Endometrial microvascular endothelial cells (primary cell): ENCODE measurements around the gene SHC3. TPM values are rescaled to one million over a fixed set of nuclear protein-coding genes. Genes with fewer than 3 reads are reported as not detected.

Experiments used
- in situ Hi-C: cut with HindIII; loops from 2 replicates; pipeline ENCODE4 v1.10.0; 2017; ENCODE audit warnings: low sequenced_read_pairs, low pct_unique_long_range_greater_than_20kb; ENCODE audit errors: inconsistent ontology term
- total RNA-seq: library from RNA; depleted of rRNA; stranded (reverse); fragments of >200 nt; gene quantifications from one replicate; pipeline ENCODE4 v1.2.3, GENCODE V29; 2015; ENCODE audit errors: inconsistent ontology term

SHC3 gene
- total RNA-seq, 1 donor from 2014 or later, result under 0.01 TPM

- in situ Hi-C loops, result no loop called here
Measured at GRCh38 chr9:88983865-88984542, 194.6 kb downstream of the SHC3 start.

- in situ Hi-C loops, result no loop called here
Measured at GRCh38 chr9:88980740-88981203, 197.8 kb downstream of the SHC3 start.

- in situ Hi-C loops, result no loop called here
Measured at GRCh38 chr9:88979791-88980190, 198.8 kb downstream of the SHC3 start.

GRCh38 chr9:88979021-88979420 is 199.6 kb downstream of the SHC3 start:
- in situ Hi-C loops, result no loop called here

- in situ Hi-C loops, result no loop called here
Measured at GRCh38 chr9:88978034-88978433, 200.6 kb downstream of the SHC3 start.

GRCh38 chr9:88976890-88977257 is 201.7 kb downstream of the SHC3 start:
- in situ Hi-C loops, result no loop called here

- in situ Hi-C loops, result no loop called here
Measured at GRCh38 chr9:88975966-88976889, 202.4 kb downstream of the SHC3 start.

- in situ Hi-C loops, result no loop called here
Measured at GRCh38 chr9:88974641-88975040, 204.0 kb downstream of the SHC3 start.

GRCh38 chr9:88973281-88974045 is 205.2 kb downstream of the SHC3 start:
- in situ Hi-C loops, result no loop called here

- in situ Hi-C loops, result no loop called here
Measured at GRCh38 chr9:88972401-88972800, 206.2 kb downstream of the SHC3 start.

GRCh38 chr9:88971131-88971960 is 207.3 kb downstream of the SHC3 start:
- in situ Hi-C loops, result no loop called here

GRCh38 chr9:88969646-88970373 is 208.8 kb downstream of the SHC3 start:
- in situ Hi-C loops, result no loop called here

GRCh38 chr9:88968799-88969198 is 209.8 kb downstream of the SHC3 start:
- in situ Hi-C loops, result no loop called here

GRCh38 chr9:88966894-88967676 is 211.5 kb downstream of the SHC3 start:
- in situ Hi-C loops, result no loop called here

- in situ Hi-C loops, result no loop called here
Measured at GRCh38 chr9:88965473-88965872, 213.1 kb downstream of the SHC3 start.

- in situ Hi-C loops, result no loop called here
Measured at GRCh38 chr9:88960632-88961031, 218.0 kb downstream of the SHC3 start.

- in situ Hi-C loops, result no loop called here
Measured at GRCh38 chr9:88959727-88960469, 218.7 kb downstream of the SHC3 start.
